SK-N-DZ (cell line): ENCODE results near the gene GNG12. TPM values are rescaled to one million over a fixed set of nuclear protein-coding genes. Genes with fewer than 3 reads are reported as not detected.

ENCODE experiments used
- DNase-seq: peaks from one replicate; pipeline ENCODE4 v3.0.0-alpha.2; 2015; ENCODE audit warnings: low spot score
- polyA plus RNA-seq, 2 experiments: library from polyadenylated mRNA; depleted of rRNA; stranded (reverse); fragments of >200 nt; gene quantifications; 2 replicates each; pipeline ENCODE4 v1.2.3, GENCODE V29; 2014

Gene GNG12
- 16.5 and 18.3 TPM in 2 replicates for polyA plus RNA-seq (2014; cell fraction: cytosol; rRNA removed)
- polyA plus RNA-seq (2014; cell fraction: nucleus; rRNA removed), result 7.2 and 9.5 TPM in 2 replicates

GRCh38 chr1:67832737-67833601, at the start of gene GNG12:
GNG12 (minus strand) TSS chr1:67833467; CDS start chr1:67707686, 125,781 bp downstream.
- peak; percentile 67 for DNase-seq

GRCh38 chr1:67882196-67882958, 49.1 kb upstream of the GNG12 start:
- DNase-seq, result no peak

DNA sequence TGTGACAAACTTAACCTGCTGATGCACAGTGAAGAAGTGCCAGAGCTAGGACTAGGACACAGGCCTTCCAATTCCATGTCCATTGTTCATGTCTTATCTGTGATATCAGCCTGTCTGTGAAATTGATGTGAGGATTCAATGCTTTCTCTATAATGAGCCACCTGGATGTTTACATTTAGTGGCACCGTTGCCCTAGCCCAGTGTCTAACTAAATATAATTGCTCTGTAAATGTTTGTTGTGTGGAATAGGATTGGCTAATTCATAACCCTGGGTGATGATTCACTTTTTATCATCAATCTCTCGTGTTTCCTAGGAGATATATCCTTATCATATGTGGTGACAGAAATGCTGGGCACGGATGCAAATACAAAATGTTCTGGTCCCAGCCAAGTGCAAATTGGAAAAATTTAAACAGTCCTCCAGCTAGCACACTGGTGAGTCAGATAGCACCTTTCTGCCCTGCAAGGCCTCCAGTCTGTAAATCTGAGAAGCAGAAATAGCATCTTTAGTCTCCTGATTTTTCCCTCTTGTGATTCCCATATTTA, 46.9 kb upstream of the GNG12 start:
- DNase-seq, result peak; percentile 43

GRCh38 chr1:67879485-67879884, 46.2 kb upstream of the GNG12 start:
- no peak for DNase-seq

DNA sequence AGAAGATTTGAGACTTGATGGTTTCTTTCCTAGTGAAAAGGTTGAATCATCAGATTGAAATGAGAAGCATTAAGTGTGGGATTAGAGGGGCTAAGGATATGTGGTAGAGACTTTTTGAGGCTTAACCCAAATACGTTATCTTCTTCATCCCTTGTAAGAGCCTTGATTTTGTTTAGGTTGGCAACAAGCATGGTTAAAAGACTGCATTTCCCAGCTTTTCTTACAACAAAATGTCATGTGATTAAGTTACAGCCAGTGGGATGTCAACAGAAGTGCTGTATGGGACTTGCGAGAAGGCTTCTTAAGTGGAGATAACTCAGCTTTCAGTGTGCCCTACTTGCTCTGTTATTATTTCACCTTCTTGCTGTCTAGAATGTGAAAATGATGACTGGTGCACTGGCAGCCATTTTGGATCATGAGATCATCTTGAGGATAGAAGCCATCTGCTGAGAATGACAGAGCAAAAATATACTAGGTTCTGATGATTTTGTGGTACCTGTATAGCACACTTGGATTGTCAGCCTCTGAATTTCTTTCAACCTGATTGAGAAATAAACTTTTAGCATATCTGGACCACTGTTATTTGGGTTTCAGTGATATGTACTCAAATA, 41.3 kb upstream of the GNG12 start:
- DNase-seq, result no peak

GRCh38 chr1:67869233-67869632, 36.0 kb upstream of the GNG12 start:
- no peak for DNase-seq

DNA sequence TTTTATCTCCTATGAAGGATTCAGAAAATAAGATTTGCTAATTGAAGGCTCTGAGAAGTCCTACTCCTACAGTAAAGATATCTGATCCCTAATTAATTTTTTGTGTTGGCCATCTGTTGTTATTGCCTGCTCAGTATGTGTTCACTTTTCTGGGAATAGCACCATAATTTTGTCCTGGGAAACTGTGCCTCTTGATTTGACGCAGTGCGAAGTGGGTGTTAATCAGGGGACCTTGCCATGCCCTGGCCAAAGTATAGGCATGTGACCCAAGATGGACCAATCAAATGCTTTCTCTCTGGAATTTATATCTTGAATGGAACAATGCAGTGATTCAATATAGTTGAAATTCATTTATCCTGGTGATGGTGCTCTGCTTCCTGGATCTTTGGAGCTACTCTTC, 30.4 kb upstream of the GNG12 start:
- no peak for DNase-seq

DNA sequence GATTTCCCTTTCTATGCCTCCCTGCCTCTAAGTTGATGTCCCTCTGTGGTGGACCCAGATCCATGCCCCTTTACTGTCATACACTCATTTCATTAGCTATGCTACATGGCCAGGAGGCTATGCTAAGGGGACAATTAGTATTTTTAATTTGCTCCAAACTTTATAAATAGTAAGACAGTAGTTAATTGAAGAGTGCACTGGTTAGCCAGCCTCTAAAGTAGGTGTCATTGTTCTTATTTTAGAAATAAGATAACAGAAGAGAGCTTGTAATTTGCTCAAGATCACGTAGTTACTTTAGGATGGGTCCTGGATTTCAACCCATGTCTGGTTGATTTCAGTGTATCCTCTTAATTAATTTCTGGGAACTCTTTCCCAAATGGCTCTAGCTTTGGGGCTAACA, 29.4 kb upstream of the GNG12 start:
- DNase-seq, result no peak

- DNase-seq, result no peak
Observed at GRCh38 chr1:67861856-67862516, 28.7 kb upstream of the GNG12 start.

DNA sequence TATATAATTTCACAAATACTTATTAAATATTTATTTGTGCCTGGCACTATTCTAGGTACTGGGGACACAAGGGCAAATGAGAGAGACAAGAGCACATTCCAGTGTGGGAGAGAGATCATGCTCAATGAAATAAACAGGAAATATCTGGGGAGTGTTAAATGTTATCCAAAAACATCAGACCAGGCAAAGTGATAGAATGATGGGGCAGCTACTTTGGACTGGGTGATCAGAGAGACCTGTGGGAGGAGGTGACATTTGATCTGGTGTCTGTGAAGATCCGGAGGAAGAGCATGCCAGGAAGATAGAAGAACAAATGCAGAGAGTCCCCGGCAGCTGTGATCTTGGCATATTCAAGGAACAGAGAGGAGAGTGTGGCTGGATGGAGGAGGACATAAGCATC, 27.5 kb upstream of the GNG12 start:
- peak; percentile 11 for DNase-seq

GRCh38 chr1:67856921-67857320, 23.7 kb upstream of the GNG12 start:
- DNase-seq, result no peak

- no peak for DNase-seq
Observed at GRCh38 chr1:67855961-67856360, 22.7 kb upstream of the GNG12 start.

GRCh38 chr1:67855444-67855843, 22.2 kb upstream of the GNG12 start:
- DNase-seq, result no peak

- DNase-seq, result peak; percentile 88
Observed at GRCh38 chr1:67853704-67854103, 20.4 kb upstream of the GNG12 start.

- no peak for DNase-seq
Observed at GRCh38 chr1:67851800-67852199, 18.5 kb upstream of the GNG12 start.

DNA sequence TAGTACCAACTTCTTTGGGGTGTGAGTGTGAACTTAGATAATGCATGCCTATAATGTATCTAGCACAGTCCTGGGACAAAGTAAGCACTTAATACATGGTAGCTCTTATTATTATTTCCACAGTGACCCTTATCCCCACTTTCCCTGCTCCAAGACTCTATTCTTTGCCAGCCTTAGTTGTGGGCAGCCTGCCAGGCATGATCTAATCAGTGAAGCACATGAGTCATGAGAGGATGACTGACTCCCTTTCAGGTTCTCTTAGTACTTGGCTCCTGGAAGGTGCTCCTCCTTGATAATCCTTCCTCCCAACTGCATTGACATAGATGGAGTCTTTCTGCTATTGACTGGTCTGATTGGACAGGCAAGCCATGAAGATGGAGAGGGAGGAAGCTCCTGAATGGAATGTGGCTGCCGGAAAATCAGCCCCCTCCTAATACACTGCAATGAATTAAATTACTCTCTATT, 17.4 kb upstream of the GNG12 start:
- no peak for DNase-seq

DNA sequence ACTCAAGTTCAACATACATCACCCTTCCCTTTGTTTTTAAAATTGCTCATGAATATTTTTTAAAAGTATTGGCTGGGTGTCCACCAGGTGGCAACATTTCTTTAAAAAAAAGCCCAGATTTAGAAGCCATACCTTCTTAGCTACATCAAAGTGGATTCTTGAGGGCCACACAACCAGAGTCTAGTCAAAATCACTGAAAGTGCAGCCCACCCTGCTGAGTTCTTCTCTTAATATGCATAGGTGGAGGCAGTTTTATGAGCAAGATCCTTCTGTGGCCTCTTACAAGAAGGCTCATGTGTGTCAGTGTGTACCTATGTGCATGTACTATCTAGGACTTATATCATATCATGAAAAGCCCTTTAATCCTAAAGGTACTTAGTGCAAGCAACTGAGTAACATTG, 16.9 kb upstream of the GNG12 start:
- DNase-seq, result peak; percentile 54

GRCh38 chr1:67847466-67847865, 14.2 kb upstream of the GNG12 start:
- no peak for DNase-seq

DNA sequence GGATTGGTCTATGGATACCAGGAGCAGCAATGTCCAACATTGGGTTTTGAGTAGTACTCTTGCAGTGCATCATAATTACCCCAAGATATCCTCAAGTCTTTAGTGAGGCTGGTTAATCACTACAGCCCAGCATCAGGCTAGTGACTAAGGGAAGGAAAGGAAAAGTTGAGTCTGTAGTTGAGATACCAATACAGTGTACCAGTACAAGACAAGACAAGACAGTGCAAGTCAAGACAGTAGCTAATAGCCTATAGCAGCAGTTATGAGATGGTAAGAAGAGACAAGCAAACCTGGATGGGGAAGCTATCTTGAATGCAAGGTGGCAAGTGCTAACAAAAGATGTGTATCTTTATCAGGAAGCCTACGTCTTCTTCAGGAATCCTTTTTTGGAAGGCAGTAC, 13.3 kb upstream of the GNG12 start:
- DNase-seq, result no peak

- no peak for DNase-seq
Observed at GRCh38 chr1:67844988-67845387, 11.7 kb upstream of the GNG12 start.

GRCh38 chr1:67843746-67844145, 10.5 kb upstream of the GNG12 start:
- no peak for DNase-seq
